ENCODE measurements around the gene SLC12A8.

SLC12A8 gene

GRCh38 chr3:125212509-125213363 is at the start of gene SLC12A8:
SLC12A8 (minus strand) TSS chr3:125212748; CDS start chr3:125211349, 1,399 bp downstream.
- in situ Hi-C loops (cut with MboI; ENCODE audit: low sequenced_read_pairs, unreplicated experiment) = loop anchor here (10.0 kb wide), 1 partner anchor 222 kb away; no protein-coding TSS in a partner anchor
- TF ChIP-seq, protein P1, sequence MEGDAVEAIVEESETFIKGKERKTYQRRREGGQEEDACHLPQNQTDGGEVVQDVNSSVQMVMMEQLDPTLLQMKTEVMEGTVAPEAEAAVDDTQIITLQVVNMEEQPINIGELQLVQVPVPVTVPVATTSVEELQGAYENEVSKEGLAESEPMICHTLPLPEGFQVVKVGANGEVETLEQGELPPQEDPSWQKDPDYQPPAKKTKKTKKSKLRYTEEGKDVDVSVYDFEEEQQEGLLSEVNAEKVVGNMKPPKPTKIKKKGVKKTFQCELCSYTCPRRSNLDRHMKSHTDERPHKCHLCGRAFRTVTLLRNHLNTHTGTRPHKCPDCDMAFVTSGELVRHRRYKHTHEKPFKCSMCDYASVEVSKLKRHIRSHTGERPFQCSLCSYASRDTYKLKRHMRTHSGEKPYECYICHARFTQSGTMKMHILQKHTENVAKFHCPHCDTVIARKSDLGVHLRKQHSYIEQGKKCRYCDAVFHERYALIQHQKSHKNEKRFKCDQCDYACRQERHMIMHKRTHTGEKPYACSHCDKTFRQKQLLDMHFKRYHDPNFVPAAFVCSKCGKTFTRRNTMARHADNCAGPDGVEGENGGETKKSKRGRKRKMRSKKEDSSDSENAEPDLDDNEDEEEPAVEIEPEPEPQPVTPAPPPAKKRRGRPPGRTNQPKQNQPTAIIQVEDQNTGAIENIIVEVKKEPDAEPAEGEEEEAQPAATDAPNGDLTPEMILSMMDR (IDR thresholded peaks at IDR 0.05; ENCODE audit: borderline replicate concordance, control extremely low read depth, extremely low read depth, insufficient read depth, missing control alignments) = no peak
- peak; percentile 61 for DNase-seq (ENCODE audit: low spot score)

DNA sequence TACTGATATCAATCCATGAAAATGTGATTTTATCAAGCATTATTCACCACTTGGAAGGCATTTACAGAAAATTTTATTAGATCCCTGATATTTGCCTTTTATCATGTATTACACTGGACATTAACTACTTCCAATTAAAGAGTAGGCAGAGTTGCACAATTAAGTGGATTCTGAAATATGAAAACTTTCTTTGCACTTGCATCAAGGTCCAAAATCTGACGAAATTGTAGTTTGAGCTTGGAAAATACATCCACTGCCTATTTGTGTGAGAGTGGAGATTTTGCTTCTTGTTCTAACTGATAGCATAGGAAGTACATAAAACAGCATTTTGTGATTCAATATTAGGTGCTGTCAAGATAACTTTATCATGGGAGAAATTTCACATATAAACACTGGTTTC is 49.6 kb upstream of the SLC12A8 start:
- DNase-seq (ENCODE audit: low spot score) = no peak
- TF ChIP-seq, protein P1 (IDR thresholded peaks at IDR 0.05; ENCODE audit: borderline replicate concordance, control extremely low read depth, extremely low read depth, insufficient read depth, missing control alignments) = no peak
- in situ Hi-C loops (cut with MboI; ENCODE audit: low sequenced_read_pairs, unreplicated experiment) = no loop called here

GRCh38 chr3:125261031-125261430 is 48.5 kb upstream of the SLC12A8 start:
- DNase-seq (ENCODE audit: low spot score) = no peak
- in situ Hi-C loops (cut with MboI; ENCODE audit: low sequenced_read_pairs, unreplicated experiment) = no loop called here
- TF ChIP-seq, protein P1 (IDR thresholded peaks at IDR 0.05; ENCODE audit: borderline replicate concordance, control extremely low read depth, extremely low read depth, insufficient read depth, missing control alignments) = no peak

GRCh38 chr3:125260158-125260557 is 47.6 kb upstream of the SLC12A8 start:
- TF ChIP-seq, protein P1 (IDR thresholded peaks at IDR 0.05; ENCODE audit: borderline replicate concordance, control extremely low read depth, extremely low read depth, insufficient read depth, missing control alignments) = no peak
- in situ Hi-C loops (cut with MboI; ENCODE audit: low sequenced_read_pairs, unreplicated experiment) = no loop called here
- no peak for DNase-seq (ENCODE audit: low spot score)

GRCh38 chr3:125257536-125257935 is 45.0 kb upstream of the SLC12A8 start:
- TF ChIP-seq, protein P1 (IDR thresholded peaks at IDR 0.05; ENCODE audit: borderline replicate concordance, control extremely low read depth, extremely low read depth, insufficient read depth, missing control alignments) = no peak
- in situ Hi-C loops (cut with MboI; ENCODE audit: low sequenced_read_pairs, unreplicated experiment) = no loop called here
- no peak for DNase-seq (ENCODE audit: low spot score)

DNA sequence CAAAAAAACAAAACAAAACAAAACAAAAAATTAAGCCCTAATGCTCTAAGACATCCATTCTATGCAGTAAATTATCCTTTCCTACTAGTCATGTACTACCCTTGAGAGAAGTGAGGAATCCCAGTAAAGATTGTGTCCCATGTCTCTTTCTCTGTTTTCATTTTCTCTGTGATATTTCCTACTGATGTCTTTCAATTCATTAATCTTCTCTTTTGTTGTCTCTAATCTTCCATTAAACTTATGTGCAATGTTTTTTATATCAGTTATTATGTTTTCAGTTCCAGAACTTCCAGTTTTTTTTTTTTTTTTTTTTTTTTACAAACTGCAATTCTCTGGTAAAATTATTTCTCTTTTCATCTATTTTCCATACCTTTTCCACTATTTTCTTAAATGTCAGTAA is 44.1 kb upstream of the SLC12A8 start:
- no peak for DNase-seq (ENCODE audit: low spot score)
- TF ChIP-seq, protein P1 (IDR thresholded peaks at IDR 0.05; ENCODE audit: borderline replicate concordance, control extremely low read depth, extremely low read depth, insufficient read depth, missing control alignments) = no peak
- in situ Hi-C loops (cut with MboI; ENCODE audit: low sequenced_read_pairs, unreplicated experiment) = no loop called here
